B cell (primary cell): ENCODE results near the gene CDH1. TPM values are rescaled to one million over a fixed set of nuclear protein-coding genes. Genes with fewer than 3 reads are reported as not detected.

Source experiments
- ATAC-seq: fragments of 200-7000 bp; cut with Tn5 transposase; one replicate; pipeline ENCODE4 v1.10.0; 2021; ENCODE audit warnings: low read depth, mild to moderate bottlenecking, moderate number of reproducible peaks, moderate library complexity
- CTCF ChIA-PET: fragments of 350-600 bp; sonication (Branson Sonifier 250); formaldehyde crosslinking; loops from one replicate; lab custom pipeline; 2021; ENCODE audit warnings: antibody characterized with exemption, inconsistent platforms; lab: Charles Lee
- POLR2A ChIA-PET: fragments of 350-600 bp; sonication (Branson Sonifier 250); formaldehyde crosslinking; loops from one replicate; lab custom pipeline; 2021; ENCODE audit warnings: antibody characterized with exemption; lab: Charles Lee
- DNase-seq: peaks from one replicate; pipeline ENCODE4 v3.0.0; 2013
- H2AFZ ChIP-seq: 2 replicates; pipeline ENCODE4 v1.6.1; 2012; ENCODE audit warnings: mild to moderate bottlenecking, low read depth, low read length; ENCODE audit not compliant: insufficient read depth, poor library complexity, severe bottlenecking
- H3K27ac ChIP-seq, 2 donors: 1 replicate in 1 of 2; 2 replicates in 1 of 2; pipeline ENCODE4 v1.5.1; 2012 to 2013; ENCODE audit warnings: low read length in 2 of 2, mild to moderate bottlenecking in 2 of 2, moderate library complexity in 1 of 2
- H3K27me3 ChIP-seq, 4 experiments: fragments of 200-600 bp in 1 of 4; sonication (generic) in 1 of 4; replicated peaks in 1 of 4; 1 replicate in 2 of 4; 2 replicates in 2 of 4; pipeline versions ENCODE4 v1.6.1 to v1.7.0; 2013 to 2016; ENCODE audit warnings: low read length in 3 of 4, mild to moderate bottlenecking in 2 of 4, mixed read lengths in 1 of 4, moderate library complexity in 1 of 4; ENCODE audit not compliant: insufficient read depth in 4 of 4, control insufficient read depth in 3 of 4; ENCODE audit errors: control extremely low read depth in 1 of 4
- H3K36me3 ChIP-seq, 2 experiments: replicated peaks in 1 of 2; 1 replicate in 1 of 2; 2 replicates in 1 of 2; pipeline versions ENCODE4 v1.6.1 to v1.7.1; 2013; ENCODE audit warnings: low read length in 1 of 2; ENCODE audit not compliant: insufficient read depth in 2 of 2, control insufficient read depth in 1 of 2; ENCODE audit errors: control extremely low read depth in 1 of 2, extremely low read depth in 1 of 2
- H3K4me1 ChIP-seq, 2 donors: fragments of 200-600 bp in 1 of 2; sonication (generic) in 1 of 2; 1 replicate in 1 of 2; 2 replicates in 1 of 2; pipeline versions ENCODE4 v1.5.1 to v1.6.1; 2013 to 2017; ENCODE audit warnings: low read length in 2 of 2; ENCODE audit not compliant: control insufficient read depth in 2 of 2, insufficient read depth in 2 of 2
- H3K4me2 ChIP-seq: replicated peaks from 2 replicates; pipeline ENCODE3; 2012; ENCODE audit warnings: mild to moderate bottlenecking, low read depth, low read length; ENCODE audit not compliant: poor library complexity, severe bottlenecking
- H3K4me3 ChIP-seq, 5 experiments: fragments of 200-600 bp in 1 of 5; sonication (generic) in 1 of 5; 1 replicate in 3 of 5; 2 replicates in 2 of 5; pipeline versions ENCODE4 v1.5.1 to v1.7.0; 2011 to 2016; ENCODE audit warnings: low read length in 4 of 5, mild to moderate bottlenecking in 4 of 5, low read depth in 2 of 5, control low read depth in 1 of 5, moderate library complexity in 1 of 5; ENCODE audit not compliant: insufficient read depth in 1 of 5; ENCODE audit errors: control extremely low read depth in 1 of 5, extremely low read depth in 1 of 5
- H3K79me2 ChIP-seq: fragments of 200-600 bp; sonication (generic); one replicate; pipeline ENCODE4 v1.6.0; 2016; ENCODE audit warnings: low read length; ENCODE audit not compliant: control insufficient read depth, insufficient read depth
- H3K9ac ChIP-seq: fragments of 200-600 bp; sonication (generic); 2 replicates; pipeline ENCODE4 v1.6.1; 2017; ENCODE audit warnings: mild to moderate bottlenecking, low read length, moderate library complexity
- H3K9me3 ChIP-seq, 3 donors: one replicate each; pipeline versions ENCODE4 v1.6.1 to v1.7.1; 2013; ENCODE audit warnings: low read length in 2 of 3; ENCODE audit not compliant: control insufficient read depth in 2 of 3, insufficient read depth in 1 of 3; ENCODE audit errors: control extremely low read depth in 1 of 3
- H4K20me1 ChIP-seq: 2 replicates; pipeline ENCODE4 v1.6.0; 2012; ENCODE audit warnings: mild to moderate bottlenecking, low read length; ENCODE audit not compliant: insufficient read depth, control insufficient read depth, poor library complexity, severe bottlenecking
- H3K27ac Mint-ChIP-seq: one replicate; pipeline ENCODE4 v1.8.0; 2021; ENCODE audit warnings: mixed read lengths
- H3K27me3 Mint-ChIP-seq: one replicate; pipeline ENCODE4 v1.8.0; 2021; ENCODE audit warnings: mixed read lengths
- H3K4me1 Mint-ChIP-seq: one replicate; pipeline ENCODE4 v1.8.0; 2021; ENCODE audit warnings: mixed read lengths
- H3K4me3 Mint-ChIP-seq: one replicate; pipeline ENCODE4 v1.8.0; 2021; ENCODE audit warnings: mixed read lengths
- H3K9me3 Mint-ChIP-seq: one replicate; pipeline ENCODE4 v1.8.0; 2022; ENCODE audit warnings: mixed read lengths; ENCODE audit not compliant: insufficient read depth
- CTCF ChIP-seq: fragments of 200-600 bp; IDR thresholded peaks from one replicate; pipeline ENCODE4 v1.8.0; 2022; ENCODE audit warnings: antibody characterized with exemption, mild to moderate bottlenecking
- EZH2 ChIP-seq: IDR thresholded peaks from 2 replicates; pipeline ENCODE4 v1.6.1; 2012; ENCODE audit warnings: borderline replicate concordance, low read depth, mild to moderate bottlenecking, moderate library complexity, low read length; ENCODE audit not compliant: insufficient read depth, poor library complexity, severe bottlenecking
- WGBS: methylation state at CpG from one replicate; pipeline ENCODE4 v1.1.5; 2013; ENCODE audit warnings: missing lambda C conversion rate; ENCODE audit not compliant: insufficient coverage; 5-methylcytosine and 5-hydroxymethylcytosine counted together
- intact Hi-C: fragments of 100-400 bp; cut with micrococcal nuclease; formaldehyde crosslinking; loops from one replicate; pipeline ENCODE4 v1.10.0; 2022
- polyA plus RNA-seq: library from polyadenylated mRNA; depleted of rRNA; stranded (reverse); fragments of >200 nt; gene quantifications from 2 replicates; pipeline ENCODE4 v1.2.3, GENCODE V29; 2012
- total RNA-seq, 2 donors: library from RNA; stranded (reverse); fragments of 120-200 nt in 1 of 2; gene quantifications; 1 replicate in 1 of 2; 2 replicates in 1 of 2; pipeline versions ENCODE4 v1.2.3 to v1.2.4, GENCODE V29; 2013 to 2022

CDH1 gene
- total and polyA plus RNA-seq, 2 donors (not counting 1 experiment from before 2014, with no cell fraction given): 2.0 TPM; not detected in 1

DNA sequence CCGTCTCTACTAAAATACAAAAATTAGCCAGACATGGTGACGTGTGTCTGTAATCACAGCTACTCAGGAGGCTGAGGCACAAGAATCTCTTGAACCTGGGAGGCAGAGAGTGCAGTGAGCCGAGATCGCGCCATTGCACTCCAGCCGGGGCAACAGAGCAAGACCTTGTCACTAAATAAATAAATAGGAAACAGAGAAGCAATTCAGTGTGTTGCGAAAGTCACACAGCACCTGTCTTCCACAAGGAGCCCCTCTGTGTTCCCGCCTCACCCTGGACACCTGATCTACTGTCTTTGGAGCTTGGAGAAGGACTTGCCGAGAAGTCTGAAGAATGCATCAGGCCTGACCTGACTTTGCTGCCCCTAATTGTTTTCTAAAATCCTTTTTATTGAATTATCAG, 3.5 kb upstream of the CDH1 start:
- H3K4me3 Mint-ChIP-seq: no peak overlapping the region
- no peaks in the 10 kb centered on the region for H4K20me1 ChIP-seq
- H3K4me3 ChIP-seq: no peak overlapping the region
- 98% methylated on average over 6 of the region's 9 CpGs for WGBS
- peaks cover 13 to 14% of the 10 kb centered on the region in 2 donors for H3K4me1 ChIP-seq
- intact Hi-C loops: no loop called here
- TF ChIP-seq EZH2: no peak
- TF ChIP-seq CTCF: no peak
- H3K27me3 ChIP-seq: peaks cover 0 to 32% (median 13%) of the 10 kb centered on the region in 4 experiments
- H3K9me3 ChIP-seq: peaks cover 0 to 13% (median 0%) of the 10 kb centered on the region in 3 donors
- H3K4me2 ChIP-seq: no peak overlapping the region
- DNase-seq (no peak), ATAC-seq (no peak)
- no peak overlapping the region for H3K27ac Mint-ChIP-seq
- H3K36me3 ChIP-seq: no peaks in the 10 kb centered on the region
- peaks cover 38% of the 10 kb centered on the region for H3K27me3 Mint-ChIP-seq
- no peak overlapping the region for H3K27ac ChIP-seq
- ChIA-PET POLR2A (no interaction called here), CTCF (interaction anchor here (0.6 kb wide), 1 partner anchor 365 kb away, joined by 3 read pairs; no protein-coding TSS in a partner anchor)
- no peaks in the 10 kb centered on the region for H3K9me3 Mint-ChIP-seq
- H3K9ac ChIP-seq: no peak overlapping the region
- H2AFZ ChIP-seq: no peak overlapping the region
- H3K79me2 ChIP-seq: no peaks in the 10 kb centered on the region
- H3K4me1 Mint-ChIP-seq: peaks cover 8% of the 10 kb centered on the region

GRCh38 chr16:68734782-68735181, 2.3 kb upstream of the CDH1 start:
- H3K4me3 Mint-ChIP-seq: no peak overlapping the region
- ChIA-PET POLR2A (no interaction called here), CTCF (interaction anchor here (0.8 kb wide), 1 partner anchor 22 kb away, joined by 3 read pairs; no protein-coding TSS in a partner anchor)
- H3K4me2 ChIP-seq: no peak overlapping the region
- no peak overlapping the region for H3K9ac ChIP-seq
- DNase-seq (no peak), ATAC-seq (no peak)
- no peak overlapping the region for H2AFZ ChIP-seq
- no peaks in the 10 kb centered on the region for H4K20me1 ChIP-seq
- H3K27ac ChIP-seq: no peak overlapping the region
- H3K79me2 ChIP-seq: no peaks in the 10 kb centered on the region
- no peak overlapping the region for H3K4me3 ChIP-seq
- no peak overlapping the region for H3K27ac Mint-ChIP-seq
- H3K4me1 Mint-ChIP-seq: peaks cover 10% of the 10 kb centered on the region
- TF ChIP-seq EZH2 (no peak), CTCF (no peak)
- peaks cover 0 to 13% (median 0%) of the 10 kb centered on the region in 3 donors for H3K9me3 ChIP-seq
- no peaks in the 10 kb centered on the region for H3K9me3 Mint-ChIP-seq
- peaks cover 35% of the 10 kb centered on the region for H3K27me3 Mint-ChIP-seq
- intact Hi-C loops: no loop called here
- no peaks in the 10 kb centered on the region for H3K36me3 ChIP-seq
- WGBS: no CpG with 5 or more reads among the region's 2 CpGs
- H3K27me3 ChIP-seq: peaks cover 0 to 32% (median 13%) of the 10 kb centered on the region in 4 experiments
- peaks cover 15% of the 10 kb centered on the region in 2 donors for H3K4me1 ChIP-seq
